Loucy (cell line): ENCODE results near the gene TNRC6C.

Source experiments
- H2AFZ ChIP-seq: fragments of 200-600 bp; sonication (generic); 2 replicates; pipeline ENCODE4 v1.6.0; 2016; ENCODE audit warnings: antibody characterized with exemption, mild to moderate bottlenecking, low read length, moderate library complexity
- H3F3A ChIP-seq: fragments of 200-600 bp; 2 replicates; pipeline ENCODE4 v1.6.0; 2016; ENCODE audit warnings: antibody characterized with exemption, low read depth, mild to moderate bottlenecking
- H3K27me3 ChIP-seq: fragments of 200-600 bp; sonication (generic); 2 replicates; pipeline ENCODE4 v1.6.1; 2014; ENCODE audit warnings: low read length, mild to moderate bottlenecking; ENCODE audit not compliant: insufficient read depth, poor library complexity, severe bottlenecking
- H3K36me3 ChIP-seq: fragments of 200-600 bp; sonication (generic); 2 replicates; pipeline ENCODE4 v1.6.1; 2016; ENCODE audit warnings: low read length; ENCODE audit not compliant: insufficient read depth
- H3K4me1 ChIP-seq: fragments of 200-600 bp; sonication (generic); 2 replicates; pipeline ENCODE4 v1.5.1; 2014; ENCODE audit warnings: low read length, mild to moderate bottlenecking; ENCODE audit not compliant: insufficient read depth, poor library complexity, severe bottlenecking
- H3K4me2 ChIP-seq: fragments of 200-600 bp; sonication (generic); 2 replicates; pipeline ENCODE4 v1.6.0; 2014; ENCODE audit warnings: antibody characterized with exemption, low read length, low read depth, mild to moderate bottlenecking; ENCODE audit not compliant: poor library complexity, severe bottlenecking
- H3K4me3 ChIP-seq: fragments of 200-600 bp; sonication (generic); 2 replicates; pipeline ENCODE4 v1.5.1; 2014; ENCODE audit warnings: low read length, mild to moderate bottlenecking, mixed read lengths; ENCODE audit not compliant: poor library complexity, severe bottlenecking
- H3K79me2 ChIP-seq: fragments of 200-600 bp; sonication (generic); 2 replicates; pipeline ENCODE4 v1.6.1; 2014; ENCODE audit warnings: low read length; ENCODE audit not compliant: insufficient read depth
- H3K9ac ChIP-seq: fragments of 200-600 bp; sonication (generic); 2 replicates; pipeline ENCODE4 v1.6.0; 2014; ENCODE audit warnings: mild to moderate bottlenecking, low read depth, low read length, moderate library complexity; ENCODE audit not compliant: poor library complexity, severe bottlenecking
- H3K9me2 ChIP-seq: fragments of 200-600 bp; sonication (generic); replicated peaks from 2 replicates; pipeline ENCODE4 v1.6.1; 2016; ENCODE audit warnings: low read depth, low read length, mixed read lengths
- H3K9me3 ChIP-seq: fragments of 200-600 bp; sonication (generic); 2 replicates; pipeline ENCODE4 v1.6.1; 2014; ENCODE audit warnings: mild to moderate bottlenecking, antibody characterized with exemption, low read length, low read depth; ENCODE audit not compliant: insufficient read depth
- H4K20me1 ChIP-seq: fragments of 200-600 bp; sonication (generic); 2 replicates; pipeline ENCODE4 v1.6.0; 2014; ENCODE audit warnings: antibody characterized with exemption, low read length, mild to moderate bottlenecking; ENCODE audit not compliant: insufficient read depth, poor library complexity, severe bottlenecking
- CTCF ChIP-seq: fragments of 200-600 bp; sonication (generic); conservative IDR thresholded peaks from 2 replicates; pipeline ENCODE4 v1.5.1; 2014; ENCODE audit warnings: mild to moderate bottlenecking, antibody characterized with exemption, low read length
- EZH2phosphoT487 ChIP-seq: fragments of 200-600 bp; IDR thresholded peaks from 2 replicates; pipeline ENCODE4 v1.6.1; 2018; ENCODE audit warnings: antibody characterized with exemption, mild to moderate bottlenecking, moderate library complexity, borderline replicate concordance

The TNRC6C gene

GRCh38 chr17:77958716-77959125 is 218 bp downstream of the TNRC6C start:
- H3K4me2 ChIP-seq, result no peak overlapping the region
- TF ChIP-seq CTCF (no peak), EZH2phosphoT487 (no peak)
- H3K9me3 ChIP-seq, result no peaks in the 10 kb centered on the region
- peaks cover 41% of the 10 kb centered on the region for H4K20me1 ChIP-seq
- no peak overlapping the region for H3K9ac ChIP-seq
- H2AFZ ChIP-seq, result no peak overlapping the region
- H3K4me1 ChIP-seq, result peaks cover 46% of the 10 kb centered on the region
- H3K4me3 ChIP-seq, result peak overlapping the region; percentile 39
- no peaks in the 10 kb centered on the region for H3K27me3 ChIP-seq
- H3K9me2 ChIP-seq, result no peaks in the 10 kb centered on the region
- no peaks in the 10 kb centered on the region for H3K36me3 ChIP-seq
- peaks cover 4% of the 10 kb centered on the region; the same call in 1 of the 2 replicates for H3F3A ChIP-seq
- H3K79me2 ChIP-seq, result peaks cover 54% of the 10 kb centered on the region

DNA sequence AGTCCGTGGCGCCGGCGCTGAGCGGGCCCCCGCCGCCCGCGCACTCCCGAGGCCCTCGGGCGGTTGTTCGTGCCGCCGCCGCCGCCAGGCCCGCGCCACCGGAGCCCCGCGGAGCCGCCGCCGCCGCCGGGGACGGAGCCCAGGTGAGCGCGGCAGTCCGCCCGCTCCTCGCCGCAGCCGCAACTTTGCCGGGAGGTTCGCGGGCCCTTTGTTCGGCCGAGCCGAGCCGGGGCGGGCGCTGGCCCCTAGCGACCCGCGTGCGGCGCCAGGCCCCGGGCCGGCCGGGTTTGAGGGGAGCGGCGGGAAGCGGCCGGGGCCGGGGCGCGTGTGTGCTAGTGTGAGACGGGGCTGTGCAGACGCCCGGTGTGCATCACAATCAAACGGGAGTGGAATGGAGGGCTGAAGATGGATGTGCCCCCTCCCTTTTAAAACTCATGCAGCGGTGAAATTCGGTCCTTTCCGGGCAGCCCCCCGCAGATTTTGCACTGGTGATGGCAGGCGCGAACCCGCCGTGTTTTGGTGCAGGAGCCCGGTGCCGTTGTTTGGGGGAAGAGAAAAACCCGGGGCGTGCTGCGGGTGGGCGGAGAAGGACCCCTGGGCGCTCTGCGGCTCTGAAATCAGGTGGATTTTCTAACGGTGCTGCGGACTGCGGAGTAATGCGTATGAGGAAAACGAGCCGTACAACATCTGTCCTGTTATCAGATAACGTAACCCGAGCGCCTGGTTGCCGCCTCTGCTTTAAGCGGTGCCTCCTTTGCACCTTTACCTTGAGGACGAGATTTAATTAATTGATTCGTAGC is 823 bp downstream of the TNRC6C start:
- Histone ChIP-seq H3K9ac (peak overlapping the region; percentile 71), H3K4me3 (peak overlapping the region; percentile 78), H3K27me3 (no peaks in the 10 kb centered on the region), H3K9me3 (no peaks in the 10 kb centered on the region), H4K20me1 (peaks cover 47% of the 10 kb centered on the region), H2AFZ (no peak overlapping the region), H3K79me2 (peaks cover 60% of the 10 kb centered on the region), H3K9me2 (no peaks in the 10 kb centered on the region), H3K4me2 (peak overlapping the region; percentile 78), H3K36me3 (no peaks in the 10 kb centered on the region), H3K4me1 (peaks cover 52% of the 10 kb centered on the region), H3F3A (peaks cover 4% of the 10 kb centered on the region; the same call in 1 of the 2 replicates)
- TF ChIP-seq EZH2phosphoT487 (no peak), CTCF (no peak)

DNA sequence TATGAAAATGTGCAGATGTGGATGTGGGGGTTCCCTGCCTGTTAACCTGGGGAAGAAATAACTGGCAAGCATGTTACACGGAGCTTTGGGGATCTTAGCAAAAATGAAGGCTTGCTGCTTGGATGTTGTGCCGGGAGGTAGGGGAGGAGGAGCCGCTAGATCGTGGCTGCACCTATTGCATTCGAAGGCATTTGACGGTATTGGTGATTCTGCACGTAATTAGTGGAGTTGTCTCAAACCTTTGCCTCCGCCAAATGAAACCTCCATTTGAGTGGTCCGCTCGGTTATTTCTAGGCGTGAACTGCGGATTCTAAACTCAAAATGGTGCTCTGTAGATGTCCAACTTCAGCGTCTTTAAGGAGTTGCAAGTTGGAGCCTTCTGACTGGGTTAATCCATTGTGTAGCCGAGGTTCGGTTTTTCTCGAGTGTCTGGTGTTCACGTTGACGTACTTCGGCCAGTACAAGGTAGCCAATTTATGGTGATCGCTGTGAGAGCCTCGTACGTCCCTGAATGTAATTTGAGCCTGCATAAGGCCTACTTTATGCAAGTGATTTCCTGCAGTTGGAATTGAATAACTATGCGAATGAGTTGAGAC is 1.5 kb downstream of the TNRC6C start:
- TF ChIP-seq EZH2phosphoT487, result no peak
- TF ChIP-seq CTCF, result no peak
- H3K79me2 ChIP-seq, result peaks cover 67% of the 10 kb centered on the region
- peaks cover 59% of the 10 kb centered on the region for H3K4me1 ChIP-seq
- H3K9me2 ChIP-seq, result no peaks in the 10 kb centered on the region
- peak overlapping the region; percentile 78 for H3K4me3 ChIP-seq
- H3K4me2 ChIP-seq, result peak overlapping the region; percentile 78
- no peaks in the 10 kb centered on the region for H3K9me3 ChIP-seq
- H3K9ac ChIP-seq, result peak overlapping the region; percentile 71
- H4K20me1 ChIP-seq, result peaks cover 54% of the 10 kb centered on the region
- H3F3A ChIP-seq, result peaks cover 4% of the 10 kb centered on the region; the same call in 1 of the 2 replicates
- no peaks in the 10 kb centered on the region for H3K36me3 ChIP-seq
- no peaks in the 10 kb centered on the region for H3K27me3 ChIP-seq
- H2AFZ ChIP-seq, result no peak overlapping the region
